Stimulated activated CD4-positive, alpha-beta T cell treated with anti-CD3 and anti-CD28 coated beads, TNF-alpha, amount 100 ng/mL, for 4 hours (primary cell): Measurements from ENCODE around the gene C6orf47.

Experiments used
- DNase-seq, 3 experiments: peaks; one replicate each; pipeline ENCODE4 v3.0.0-alpha.2; 2020; ENCODE audit warnings: low read depth in 3 of 3

C6orf47 gene

GRCh38 chr6:31687860-31688693, 27.5 kb upstream of the C6orf47 start:
- DNase-seq = no peak

DNA sequence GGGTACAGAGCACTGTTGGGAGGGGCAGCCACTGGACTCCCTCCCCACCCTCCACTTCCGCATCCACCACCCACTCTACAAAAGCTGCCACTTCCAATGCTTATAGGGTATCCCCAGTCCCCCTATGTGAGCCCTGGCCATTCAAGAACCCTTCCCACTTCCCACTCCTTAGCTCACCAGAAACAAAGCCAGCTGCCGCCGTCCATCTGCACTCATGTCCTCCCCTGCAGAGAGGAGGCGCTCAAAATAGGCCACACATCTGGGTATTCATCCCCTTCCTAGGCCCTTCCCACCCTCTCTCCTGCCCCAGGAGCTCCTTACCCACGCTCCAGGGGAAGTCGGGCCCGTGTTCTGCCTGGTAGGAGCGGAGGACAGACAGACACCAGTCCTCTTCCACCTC, 26.7 kb upstream of the C6orf47 start:
- no peak for DNase-seq

- no peak for DNase-seq
Observed at GRCh38 chr6:31686483-31686882, 25.9 kb upstream of the C6orf47 start.

GRCh38 chr6:31683591-31683990, 23.0 kb upstream of the C6orf47 start:
- DNase-seq = no peak

DNA sequence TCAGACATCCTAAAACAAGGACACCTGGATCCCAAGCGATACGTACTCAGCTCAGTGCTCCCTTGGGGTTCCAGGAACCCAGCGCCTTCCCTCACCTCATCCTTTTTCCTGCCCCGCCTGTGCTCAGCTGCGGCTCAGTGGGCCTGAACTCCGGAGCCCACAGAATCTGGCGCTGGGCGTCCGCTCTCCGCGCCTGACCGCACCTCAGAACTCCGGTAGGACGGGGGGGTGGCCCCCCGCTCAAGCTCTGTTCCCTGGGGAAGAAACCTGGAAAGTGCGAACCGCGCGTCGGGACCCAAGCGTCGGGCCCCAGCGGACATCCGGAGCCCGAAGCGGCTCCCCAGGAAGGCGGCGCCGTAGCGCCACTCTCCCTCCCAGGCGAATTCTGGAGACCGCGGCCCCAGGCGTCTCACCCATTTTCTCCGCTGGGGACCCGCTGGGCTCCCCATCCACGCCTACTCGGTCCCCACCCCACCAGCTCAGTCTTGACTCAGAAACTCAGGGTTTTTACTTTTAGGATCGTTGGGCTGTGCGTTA, 20.6 kb upstream of the C6orf47 start:
- no peak for DNase-seq

DNA sequence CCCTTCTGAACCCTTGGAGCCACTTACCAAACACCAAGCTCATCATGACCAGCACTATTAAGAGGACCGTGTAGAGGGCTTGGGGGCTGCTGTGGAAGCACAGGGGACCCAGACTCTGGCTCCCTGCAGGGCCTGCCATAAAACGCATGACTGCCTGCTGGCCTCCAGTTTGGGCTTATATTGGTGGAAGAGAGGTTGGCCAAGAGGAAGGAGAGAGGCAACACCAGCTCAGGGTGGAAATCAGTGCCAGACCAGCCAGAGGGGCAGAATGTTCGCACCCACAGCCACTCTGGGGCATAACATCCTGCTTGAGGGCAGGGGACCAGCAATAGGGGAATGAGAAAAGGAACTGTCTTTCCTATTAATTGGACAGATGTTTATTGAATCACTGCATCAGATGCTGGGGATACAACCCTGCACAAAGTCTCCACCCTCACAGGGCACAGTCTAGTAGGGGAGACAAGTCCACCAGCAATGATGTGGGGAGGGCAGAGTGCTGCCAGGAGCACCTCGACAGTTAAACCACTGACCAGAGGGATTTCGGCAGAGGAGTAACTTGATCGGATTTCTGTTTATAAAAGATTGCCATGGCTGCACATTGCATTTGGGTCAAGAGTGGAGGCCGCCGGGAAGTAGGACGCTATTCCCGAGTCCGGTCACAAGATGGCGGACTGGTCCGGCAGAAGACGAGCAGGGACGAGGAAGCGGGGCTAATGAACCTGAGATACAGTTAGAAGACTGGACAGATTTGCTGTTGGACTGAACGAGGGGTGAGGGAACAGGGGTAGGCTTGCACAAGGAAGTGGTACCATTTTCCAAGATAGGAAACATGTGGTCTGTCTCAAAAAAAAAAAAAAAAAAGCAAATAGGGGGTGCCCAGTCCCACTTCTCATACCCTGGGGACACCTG, 19.9 kb upstream of the C6orf47 start, which contains the start of gene LY6G5C:
Gene LY6G5C, minus strand, starts transcription at position 842 of the 909 bp plus-strand sequence. Its CDS starts 694 bp downstream, at position 148.
- DNase-seq = peak in 1 of 3 experiments; percentile 44

DNA sequence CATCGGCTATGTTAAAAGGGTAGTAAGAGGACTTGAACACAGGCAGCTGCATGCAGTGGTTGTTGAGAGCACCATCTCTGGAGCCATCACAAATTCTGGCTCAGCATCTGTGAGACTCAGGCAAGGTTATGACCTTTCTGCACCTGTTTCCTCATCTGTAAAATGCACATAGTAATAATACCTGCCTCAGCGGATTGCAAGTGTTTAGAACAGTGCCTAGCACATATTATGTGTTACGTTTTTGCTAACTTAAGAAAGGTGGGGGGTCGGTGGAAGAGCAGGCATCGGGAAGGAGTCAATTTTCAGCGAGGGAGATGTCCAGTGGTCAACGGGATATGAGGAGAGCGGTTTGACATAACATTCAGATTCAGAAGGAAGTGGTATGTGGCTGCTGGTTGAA, 17.4 kb upstream of the C6orf47 start:
- DNase-seq = no peak

DNA sequence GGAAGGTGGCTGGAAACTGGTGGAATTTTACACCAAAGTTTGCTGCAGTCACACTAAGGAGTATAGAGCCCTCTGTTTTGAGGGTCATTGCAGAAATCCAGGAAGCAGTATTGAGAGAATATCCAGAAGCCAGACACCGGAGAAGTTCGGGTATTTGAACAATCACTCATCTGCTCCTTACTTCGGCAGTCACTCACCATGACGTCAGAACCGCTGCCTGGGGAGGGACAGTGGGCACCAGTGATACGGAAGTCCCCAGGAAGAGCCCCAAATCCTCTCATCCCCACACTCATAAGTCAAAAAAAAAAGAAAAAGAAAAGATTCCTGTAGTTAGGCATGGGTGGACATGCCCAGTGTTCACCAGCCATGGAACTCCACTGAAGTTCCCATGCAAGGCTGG, 16.3 kb upstream of the C6orf47 start:
- no peak for DNase-seq

DNA sequence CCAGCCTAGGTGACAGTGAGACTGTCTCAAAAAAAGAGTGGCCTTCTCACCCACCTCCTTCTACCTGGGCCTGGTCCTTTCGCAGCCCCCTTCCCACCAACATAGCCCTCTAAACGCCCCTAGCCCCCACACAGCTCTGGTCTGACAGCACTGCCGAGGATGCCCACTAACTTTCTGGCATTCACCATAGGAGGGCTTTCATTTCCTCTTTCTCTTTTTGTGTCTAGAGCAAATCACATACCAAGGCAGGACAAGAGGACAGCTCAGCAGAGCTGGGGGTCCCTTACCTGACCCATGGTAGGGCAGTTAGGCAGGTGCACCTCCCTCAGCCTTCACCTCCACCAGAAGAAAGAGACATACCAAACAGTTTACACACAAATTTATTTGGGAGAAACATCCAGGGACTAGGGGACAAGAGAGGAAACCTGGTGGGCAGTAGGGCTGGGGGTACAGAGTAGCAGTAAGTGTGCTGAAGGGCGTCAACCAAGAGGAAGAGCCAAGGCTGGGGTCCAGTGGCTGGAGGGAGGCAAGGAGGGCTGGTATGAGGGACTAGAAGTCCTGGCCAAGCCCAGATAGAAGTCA, 15.8 kb upstream of the C6orf47 start:
- DNase-seq = no peak

GRCh38 chr6:31669676-31670075, 9.1 kb upstream of the C6orf47 start, which contains the start of gene LY6G5B:
Gene LY6G5B (plus strand): TSS chr6:31669976. CDS start chr6:31670951, 975 bp downstream.
- no peak for DNase-seq

- DNase-seq = no peak
Observed at GRCh38 chr6:31666337-31666965, 5.9 kb upstream of the C6orf47 start.

GRCh38 chr6:31665501-31666336, 5.1 kb upstream of the C6orf47 start, which contains the start of gene CSNK2B:
Gene CSNK2B (plus strand): TSS chr6:31666080. CDS start chr6:31666832, 752 bp downstream.
- DNase-seq = peak; percentile 93 to 97 (median 96)

DNA sequence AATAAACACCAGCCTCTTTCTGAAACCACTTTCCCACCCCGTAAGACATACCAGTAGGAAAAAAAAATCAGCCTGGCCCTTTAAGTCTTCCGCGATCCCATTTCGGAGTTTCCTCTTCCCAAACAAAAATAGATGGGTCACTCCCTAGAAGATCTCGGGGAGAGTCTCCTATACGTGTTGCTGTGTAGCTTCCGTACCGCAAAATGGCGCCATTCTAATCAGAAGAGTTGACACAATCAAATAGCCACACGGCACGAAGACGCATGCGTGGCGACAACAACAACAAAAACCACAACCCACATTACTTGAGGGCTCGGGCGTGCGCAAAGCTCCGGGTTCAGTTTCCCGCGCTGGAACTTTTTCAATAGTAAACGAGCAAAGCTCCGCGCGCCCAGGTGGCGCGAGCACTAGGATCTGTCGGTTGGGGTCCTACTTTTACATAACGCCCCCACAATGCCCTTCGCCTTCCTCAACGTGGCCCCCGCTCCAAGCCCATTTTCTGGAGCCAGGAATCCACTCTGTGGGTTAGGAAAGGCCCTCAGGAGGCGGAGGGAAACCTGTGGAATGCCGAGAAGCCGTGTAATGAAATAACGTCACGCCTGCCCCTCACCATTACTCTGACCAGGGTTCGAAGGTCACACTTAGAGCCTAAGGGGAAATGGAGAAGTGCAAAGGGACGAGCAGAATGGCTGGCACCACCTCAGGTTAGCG, 4.4 kb upstream of the C6orf47 start, which contains the start of gene GPANK1:
Gene GPANK1, minus strand, starts transcription at position 208 of the 711 bp plus-strand sequence. CDS start 519 bp downstream, outside the sequence.
- peak; percentile 68 to 82 (median 70) for DNase-seq

- DNase-seq = no peak
Observed at GRCh38 chr6:31663961-31664789, 3.6 kb upstream of the C6orf47 start.

- no peak for DNase-seq
Observed at GRCh38 chr6:31663126-31663960, 2.8 kb upstream of the C6orf47 start.

DNA sequence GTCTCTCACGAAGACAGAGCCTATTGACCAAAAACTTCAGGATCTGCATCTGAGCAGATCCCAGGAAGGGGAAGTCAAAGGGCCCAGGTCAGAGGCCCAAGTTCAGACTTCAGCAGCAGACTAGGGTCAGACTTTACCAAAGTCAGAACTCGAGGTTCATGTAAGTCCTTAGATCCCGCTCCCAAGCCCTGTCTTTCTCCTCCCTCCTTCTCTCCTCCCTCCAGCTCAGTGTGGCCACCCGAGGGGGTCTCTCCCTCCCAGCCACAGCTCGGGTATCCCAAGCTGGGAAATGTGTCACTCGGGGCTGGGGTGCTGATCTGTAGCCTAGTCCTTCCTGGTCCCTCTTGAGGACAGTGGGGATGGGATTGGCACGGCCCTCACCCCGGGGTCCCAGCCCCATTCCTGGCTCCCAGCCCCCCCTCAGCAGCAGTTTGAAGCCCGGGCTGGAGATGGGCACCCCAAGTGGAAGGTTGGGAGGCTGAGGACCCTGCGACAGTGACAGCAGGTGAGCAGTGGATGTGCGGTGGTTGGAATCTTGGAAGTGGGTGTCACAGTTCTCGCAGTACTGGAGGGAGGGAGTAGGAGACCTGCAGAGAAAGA, 1.6 kb upstream of the C6orf47 start:
- DNase-seq = no peak
